ENCODE data around the gene ZNF775. TPM values are rescaled to one million over a fixed set of nuclear protein-coding genes. Genes with fewer than 3 reads are reported as not detected.
A peak's percentile ranks its signal among the peaks of the same experiment; 100 is the strongest.

The ZNF775 gene
- total RNA-seq, 2 experiments from 2014 or later = 4.7 to 4.9 TPM

DNA sequence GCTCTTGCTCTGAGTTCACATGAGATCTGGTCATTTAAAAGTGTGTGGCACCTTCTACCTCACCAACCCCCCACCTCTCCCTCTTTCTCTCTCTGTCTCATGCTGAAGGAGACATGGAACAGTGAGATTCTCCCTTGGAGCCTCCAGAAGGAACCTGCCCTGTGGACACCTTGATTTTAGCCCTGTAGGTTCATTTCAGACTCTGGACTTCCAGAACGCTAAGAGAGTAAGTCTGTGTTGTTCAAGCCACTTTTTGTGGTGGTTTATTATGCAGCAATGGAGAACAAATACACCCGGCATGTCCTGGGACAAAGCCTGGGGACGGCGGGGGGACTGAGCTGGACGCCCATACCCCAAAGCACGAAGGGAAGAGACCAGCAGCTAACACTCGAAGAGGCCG, 50.6 kb downstream of the ZNF775 start:
- ChIA-PET POLR2A (no interaction called here), CTCF (interaction anchor here (1.4 to 1.7 kb wide), 3 partner anchors 9 to 19 kb away, joined by 3 to 5 read pairs (median 3); no protein-coding TSS in a partner anchor)
- H3K36me3 Mint-ChIP-seq (ENCODE audit: low read depth) = no peaks in the 10 kb centered on the region
- peaks cover 2% of the 10 kb centered on the region for H3K27me3 Mint-ChIP-seq
- H3K4me3 Mint-ChIP-seq = no peak overlapping the region
- TF ChIP-seq, protein P1, sequence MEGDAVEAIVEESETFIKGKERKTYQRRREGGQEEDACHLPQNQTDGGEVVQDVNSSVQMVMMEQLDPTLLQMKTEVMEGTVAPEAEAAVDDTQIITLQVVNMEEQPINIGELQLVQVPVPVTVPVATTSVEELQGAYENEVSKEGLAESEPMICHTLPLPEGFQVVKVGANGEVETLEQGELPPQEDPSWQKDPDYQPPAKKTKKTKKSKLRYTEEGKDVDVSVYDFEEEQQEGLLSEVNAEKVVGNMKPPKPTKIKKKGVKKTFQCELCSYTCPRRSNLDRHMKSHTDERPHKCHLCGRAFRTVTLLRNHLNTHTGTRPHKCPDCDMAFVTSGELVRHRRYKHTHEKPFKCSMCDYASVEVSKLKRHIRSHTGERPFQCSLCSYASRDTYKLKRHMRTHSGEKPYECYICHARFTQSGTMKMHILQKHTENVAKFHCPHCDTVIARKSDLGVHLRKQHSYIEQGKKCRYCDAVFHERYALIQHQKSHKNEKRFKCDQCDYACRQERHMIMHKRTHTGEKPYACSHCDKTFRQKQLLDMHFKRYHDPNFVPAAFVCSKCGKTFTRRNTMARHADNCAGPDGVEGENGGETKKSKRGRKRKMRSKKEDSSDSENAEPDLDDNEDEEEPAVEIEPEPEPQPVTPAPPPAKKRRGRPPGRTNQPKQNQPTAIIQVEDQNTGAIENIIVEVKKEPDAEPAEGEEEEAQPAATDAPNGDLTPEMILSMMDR (IDR thresholded peaks at IDR 0.05) = no peak
- DNase-seq = no peak
- no peaks in the 10 kb centered on the region for H3K9me3 Mint-ChIP-seq
- H3K4me1 Mint-ChIP-seq (ENCODE audit: low read depth) = peaks cover 20% of the 10 kb centered on the region
- intact Hi-C loops (cut with micrococcal nuclease) = no loop called here
- H3K27ac Mint-ChIP-seq = no peak overlapping the region
- no peak for ATAC-seq

DNA sequence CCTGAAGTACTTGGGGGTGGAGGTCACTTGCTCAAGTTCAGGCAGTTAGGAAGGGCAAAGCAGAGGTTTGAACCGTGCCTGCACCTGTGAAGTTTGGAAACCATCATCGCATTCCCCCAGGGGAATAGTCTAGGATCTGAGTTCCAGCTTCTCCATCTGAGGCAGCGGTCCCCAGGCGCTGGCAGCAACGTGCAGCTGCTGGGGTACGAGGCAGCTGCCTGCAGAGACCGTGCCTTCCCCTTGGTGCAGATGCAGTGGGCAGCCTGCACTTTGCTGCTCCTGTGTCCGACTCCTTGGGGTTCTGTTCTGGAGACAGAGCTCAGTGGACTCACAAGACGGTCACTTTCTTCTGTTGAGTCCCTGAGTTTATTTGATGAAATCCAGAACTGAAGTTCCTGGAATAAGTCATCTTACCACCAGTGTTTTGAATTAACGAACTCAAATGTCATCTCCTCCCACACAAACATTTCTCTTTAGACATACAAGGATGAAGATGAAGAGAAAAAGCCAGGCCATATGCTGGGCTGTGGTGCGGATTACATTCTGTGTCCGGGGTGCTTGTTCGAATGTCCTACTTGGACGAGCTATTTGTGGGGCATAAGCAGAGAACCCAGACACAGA, 51.4 kb downstream of the ZNF775 start:
- TF ChIP-seq, protein P1 (IDR thresholded peaks at IDR 0.05) = no peak
- Mint-ChIP-seq H3K4me1 (ENCODE audit: low read depth) (peaks cover 25% of the 10 kb centered on the region), H3K27me3 (peaks cover 2% of the 10 kb centered on the region), H3K36me3 (ENCODE audit: low read depth) (no peaks in the 10 kb centered on the region), H3K27ac (no peak overlapping the region), H3K4me3 (no peak overlapping the region), H3K9me3 (no peaks in the 10 kb centered on the region)
- no peak for DNase-seq
- intact Hi-C loops (cut with micrococcal nuclease) = no loop called here
- ATAC-seq = no peak
- ChIA-PET POLR2A (interaction anchor here (0.7 kb wide), 1 partner anchor 1197 kb away, joined by 3 read pairs; no protein-coding TSS in a partner anchor), CTCF (interaction anchor here (1.4 to 1.7 kb wide), 4 partner anchors 8 to 75 kb away, joined by 3 to 6 read pairs (median 4); no protein-coding TSS in a partner anchor)

DNA sequence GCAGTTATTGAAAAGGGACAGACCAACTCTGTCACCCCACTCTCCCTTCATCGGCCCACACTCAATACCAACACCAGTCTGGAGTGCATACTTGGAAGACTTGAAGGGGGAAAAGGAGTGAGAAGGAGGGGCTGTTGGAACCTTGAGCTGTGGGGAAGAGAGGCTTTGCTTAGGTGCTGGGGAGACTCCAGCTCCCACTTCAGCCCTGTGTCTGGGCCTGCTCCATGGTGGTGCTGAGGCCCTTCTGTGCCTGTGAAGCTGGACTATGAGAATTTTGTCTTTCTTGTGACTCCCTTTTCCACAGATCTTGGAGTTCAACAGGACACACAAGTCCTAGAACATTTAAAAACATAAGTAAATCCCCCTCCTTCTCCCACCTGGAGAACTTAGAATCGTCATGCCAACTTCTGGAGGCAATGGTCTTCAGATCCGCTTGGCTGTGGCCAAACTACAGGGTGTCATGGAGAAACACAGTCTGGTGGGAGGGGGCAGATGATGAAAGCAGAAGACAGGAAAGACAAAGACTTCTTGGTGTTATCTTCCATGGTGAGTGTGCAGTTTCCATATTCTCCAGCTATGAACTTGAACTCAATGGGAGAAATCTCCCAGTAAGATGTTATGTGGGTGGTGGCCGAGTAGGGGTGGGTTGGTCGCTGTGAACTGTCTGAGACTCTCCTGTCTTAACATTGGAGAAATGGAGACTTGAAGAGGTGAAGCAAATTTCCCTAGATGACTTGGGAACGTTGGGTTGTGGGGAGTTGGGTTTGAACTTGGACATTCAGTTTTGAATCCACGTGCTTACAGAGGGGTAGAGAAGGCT, 52.9 kb downstream of the ZNF775 start:
- Mint-ChIP-seq H3K9me3 (no peaks in the 10 kb centered on the region), H3K27me3 (peaks cover 2% of the 10 kb centered on the region), H3K27ac (no peak overlapping the region), H3K4me1 (ENCODE audit: low read depth) (peaks cover 30% of the 10 kb centered on the region), H3K36me3 (ENCODE audit: low read depth) (no peaks in the 10 kb centered on the region), H3K4me3 (no peak overlapping the region)
- TF ChIP-seq, protein P1 (IDR thresholded peaks at IDR 0.05) = no peak
- POLR2A ChIA-PET = interaction anchor here (0.6 kb wide), 1 partner anchor 14 kb away, joined by 3 read pairs; no protein-coding TSS in a partner anchor
- CTCF ChIA-PET = interaction anchor here (1.0 to 2.1 kb wide), 4 partner anchors 9 to 76 kb away, joined by 4 to 10 read pairs (median 5); no protein-coding TSS in a partner anchor
- ATAC-seq (no peak), DNase-seq (no peak)
- intact Hi-C loops (cut with micrococcal nuclease) = no loop called here

DNA sequence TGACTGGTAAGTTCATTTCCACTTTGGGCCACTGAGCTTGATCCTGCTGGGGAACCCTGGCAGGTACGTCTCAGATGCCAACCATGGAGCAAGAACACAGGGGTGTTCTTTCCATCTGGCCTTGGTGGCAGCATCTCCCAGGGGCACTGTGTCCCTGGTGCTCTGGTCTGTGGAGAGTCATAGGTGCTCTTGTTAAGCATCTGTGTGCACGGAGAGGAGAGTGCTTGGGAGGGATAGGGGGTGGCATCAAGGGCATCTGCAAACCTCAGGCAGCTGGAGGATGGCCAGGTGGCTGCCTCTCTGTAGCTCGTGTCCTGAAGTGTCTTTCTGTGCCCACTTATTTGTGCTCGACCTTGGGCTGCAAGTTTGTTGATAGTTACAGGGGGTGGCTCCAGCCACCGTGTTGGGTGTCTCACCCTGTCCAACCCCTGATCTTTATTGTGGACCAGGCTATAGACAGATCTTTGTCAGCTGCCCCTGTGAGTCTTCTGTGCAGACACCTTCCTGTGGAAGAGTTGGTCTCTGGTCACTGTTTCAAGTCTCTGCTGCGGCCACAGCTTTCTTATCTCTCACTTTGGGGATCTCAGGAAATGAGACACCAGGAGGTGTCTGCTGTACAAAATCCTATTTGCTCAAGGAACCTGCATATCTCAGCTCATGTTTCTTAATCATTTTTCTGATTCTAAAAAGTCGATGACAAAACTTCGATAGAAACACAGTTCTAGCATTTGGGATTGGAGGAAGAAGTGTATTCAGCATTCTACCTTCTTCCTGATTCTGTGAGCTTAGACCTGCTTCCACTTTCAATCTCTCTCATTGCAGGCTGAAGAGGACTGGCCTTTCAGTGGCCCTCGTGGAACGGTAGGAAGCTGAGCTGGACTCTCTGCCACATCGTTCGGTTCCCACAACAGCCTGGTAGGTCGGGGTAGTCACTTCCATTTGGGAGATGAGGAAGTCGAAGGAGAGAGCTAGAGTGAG, 54.1 kb downstream of the ZNF775 start:
- H3K4me1 Mint-ChIP-seq (ENCODE audit: low read depth) = peaks cover 30% of the 10 kb centered on the region
- peak; percentile 12 for ATAC-seq

More for the DNA sequence above, 54.1 kb downstream of the ZNF775 start:
- ChIA-PET POLR2A (interaction anchor here (0.6 to 0.7 kb wide), 2 partner anchors 282 to 323 kb away, joined by 3 read pairs; no protein-coding TSS in a partner anchor), CTCF (interaction anchor here (1.0 to 2.1 kb wide), 4 partner anchors 12 to 326 kb away, joined by 4 to 10 read pairs (median 4); no protein-coding TSS in a partner anchor)
- TF ChIP-seq, protein P1 (IDR thresholded peaks at IDR 0.05) = no peak
- Mint-ChIP-seq H3K27me3 (peaks cover 2% of the 10 kb centered on the region), H3K27ac (peak overlapping the region; percentile 26), H3K9me3 (no peaks in the 10 kb centered on the region), H3K36me3 (ENCODE audit: low read depth) (no peaks in the 10 kb centered on the region), H3K4me3 (peak overlapping the region; percentile 19)
- intact Hi-C loops (cut with micrococcal nuclease) = no loop called here
- no peak for DNase-seq
